Measurements from ENCODE around the gene PNKP.

PNKP gene

DNA sequence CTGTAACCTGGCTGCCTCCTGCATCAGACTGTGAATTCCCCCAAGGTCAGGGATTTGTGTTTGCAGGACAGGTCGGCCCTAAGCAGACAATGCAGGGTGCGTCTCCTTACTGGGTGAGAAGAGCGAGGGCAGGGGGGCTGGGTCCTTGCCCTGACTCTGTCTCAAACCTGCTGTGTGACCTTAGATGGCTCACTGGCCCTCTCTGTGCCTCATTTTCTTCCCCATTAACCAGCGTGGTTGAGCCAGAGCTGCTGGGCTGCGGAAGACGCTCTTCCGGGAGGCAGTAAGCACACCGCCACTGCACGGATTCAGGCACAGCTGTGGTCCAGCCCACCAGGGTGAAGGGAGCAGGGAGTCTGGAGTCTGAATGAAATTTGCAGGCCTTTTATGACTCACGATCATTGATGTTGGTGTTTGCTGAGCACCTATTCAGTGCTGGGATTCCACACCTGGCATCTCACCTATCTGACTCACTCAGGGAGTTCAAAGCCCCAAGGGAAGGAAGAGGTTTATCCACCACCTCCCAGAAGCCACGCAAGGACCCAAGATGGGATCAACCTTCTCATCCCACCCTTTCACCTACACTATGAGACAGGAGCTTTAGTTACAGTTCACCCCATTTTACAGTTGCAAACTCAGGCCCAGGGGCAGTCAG lies 7.3 kb upstream of the PNKP start:
- no peak for DNase-seq

DNA sequence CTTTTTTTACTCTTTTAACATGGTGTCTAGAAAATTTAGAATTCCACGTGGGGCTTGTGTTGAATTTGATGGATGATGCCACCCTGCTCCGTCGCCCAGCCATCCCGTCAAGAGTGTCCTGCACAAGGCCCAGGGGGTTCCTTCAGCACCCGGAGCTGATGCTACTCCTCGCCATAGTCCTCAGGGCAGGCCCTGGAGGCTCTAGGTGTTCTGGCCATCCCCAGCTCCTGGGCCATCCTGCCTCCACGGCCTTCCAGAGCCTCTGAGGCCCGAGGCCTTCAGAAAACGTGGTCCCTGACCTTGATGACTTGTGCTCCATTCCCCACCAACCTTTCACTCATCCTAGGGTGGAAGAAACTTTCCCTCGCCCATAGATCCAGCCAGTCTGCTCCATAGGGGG lies 6.5 kb upstream of the PNKP start:
- no peak for DNase-seq

DNA sequence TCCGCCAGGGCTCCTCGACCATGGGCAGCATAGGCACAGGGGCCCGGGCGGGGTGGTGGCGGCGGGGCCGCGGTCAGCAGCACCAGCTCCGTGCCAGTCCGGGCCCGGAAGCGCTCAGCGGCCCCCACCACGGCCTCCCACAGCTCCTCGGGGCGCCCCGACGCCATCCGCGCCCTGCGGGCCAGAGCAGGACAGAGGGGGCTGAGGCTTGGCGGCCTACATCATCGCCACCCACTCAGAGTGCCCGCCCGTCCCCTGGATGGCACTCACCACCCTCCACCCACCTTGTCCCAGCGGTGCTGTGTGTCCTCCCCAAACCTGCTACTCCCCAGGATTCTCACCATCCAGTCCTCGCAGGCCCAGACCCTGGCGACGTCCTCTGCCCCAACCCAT lies 5.7 kb upstream of the PNKP start:
- no peak for DNase-seq

DNA sequence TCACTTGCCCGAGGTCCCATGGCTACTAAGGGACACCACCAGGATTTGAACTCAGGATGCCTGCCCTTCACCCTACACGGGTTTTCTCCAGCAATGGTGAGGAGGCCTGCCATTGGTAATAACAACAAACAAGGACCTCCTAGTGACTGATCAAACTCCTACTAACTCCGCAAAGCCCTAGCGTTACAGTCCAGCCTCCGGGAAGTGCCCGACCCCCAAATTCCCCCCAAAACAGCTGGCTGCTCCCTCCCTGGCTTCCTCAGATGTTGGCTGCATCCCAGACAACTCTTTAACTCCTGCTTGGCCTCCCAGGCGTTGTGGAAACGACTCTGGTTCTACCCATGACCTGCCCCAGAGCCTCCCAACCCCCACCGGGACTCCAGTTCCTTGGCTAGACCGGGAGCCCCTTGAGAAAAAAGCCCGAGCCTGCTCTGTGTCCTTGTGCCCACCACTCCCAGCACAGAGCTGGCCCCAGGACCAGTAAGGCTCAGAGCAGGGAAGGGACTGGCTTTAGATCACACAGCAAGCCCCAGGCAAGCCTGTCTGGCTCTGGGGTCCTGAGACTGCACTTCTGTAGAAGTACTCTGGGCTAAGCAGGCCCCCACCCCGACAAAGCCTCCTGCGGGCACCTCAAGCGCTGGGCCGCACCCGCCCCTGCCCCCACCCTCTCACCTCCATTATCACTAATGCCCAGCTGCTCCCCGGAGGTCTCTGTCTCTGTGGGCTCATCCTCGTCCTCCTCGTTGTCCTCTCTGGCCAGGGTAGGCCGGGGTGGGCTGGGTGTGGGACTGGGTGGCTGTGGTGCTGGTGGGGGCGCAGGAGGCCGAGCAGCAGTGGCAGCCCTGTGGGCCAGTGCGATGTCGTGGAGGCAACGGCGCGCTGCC lies 5.1 kb upstream of the PNKP start:
- no peak for DNase-seq

DNA sequence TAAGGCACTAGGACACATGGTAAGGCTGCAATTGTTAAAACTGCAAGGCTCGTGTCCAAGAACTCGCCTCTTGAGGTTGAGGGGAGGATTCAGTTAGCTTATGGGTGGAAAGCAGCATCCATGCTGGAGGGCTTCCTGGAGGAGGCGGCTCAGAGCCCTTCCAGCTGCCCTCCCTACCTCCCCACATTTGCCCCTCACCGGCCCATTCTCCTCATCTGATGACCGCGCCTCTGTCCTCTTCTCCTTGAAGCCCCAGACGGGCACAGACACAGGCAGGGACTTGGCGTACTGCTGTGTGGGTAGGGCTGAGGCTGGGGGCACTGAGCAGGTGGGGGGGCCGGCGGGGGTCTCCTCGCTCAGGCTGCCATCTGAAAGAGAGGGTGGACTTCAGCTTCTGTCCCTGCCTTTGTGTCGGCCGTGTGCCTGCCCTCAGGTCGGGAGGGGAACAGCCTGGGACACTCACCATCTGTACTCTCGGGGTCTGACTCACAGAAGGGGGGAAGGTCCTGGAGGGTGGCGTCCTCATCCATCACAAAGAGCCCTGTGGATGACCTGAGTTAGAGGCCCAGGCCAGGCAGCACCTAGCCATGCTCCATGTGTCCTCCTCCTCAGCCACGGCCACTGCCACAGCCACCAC lies 4.1 kb upstream of the PNKP start:
- no peak for DNase-seq

DNA sequence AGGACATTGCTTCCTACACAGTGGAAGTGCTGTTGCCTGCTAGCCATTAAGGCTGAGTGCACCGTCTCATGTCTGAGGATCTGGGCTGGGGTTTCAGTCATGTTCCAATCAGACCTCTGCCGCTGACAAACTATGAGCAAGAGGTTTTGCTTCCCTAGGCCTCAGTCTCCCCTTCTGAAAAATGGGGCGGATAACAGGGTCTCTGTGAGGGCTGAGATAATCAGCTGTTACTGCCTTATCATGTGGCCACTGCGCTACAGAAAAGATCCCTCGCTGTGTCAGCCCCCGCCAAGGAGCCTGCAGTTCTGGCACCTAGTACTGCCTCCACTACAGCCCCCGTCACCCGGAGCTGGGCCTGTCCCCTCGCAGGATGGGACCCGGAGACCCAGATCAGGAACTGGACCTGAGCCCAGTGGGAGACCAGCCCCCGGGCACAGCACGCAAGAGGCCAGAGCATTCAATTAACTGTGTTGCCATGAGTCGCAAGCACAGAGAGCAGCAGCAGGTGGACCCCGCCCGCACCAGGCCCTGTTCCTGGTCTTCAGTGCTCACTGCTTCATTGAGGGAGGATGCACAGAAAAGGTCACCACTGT lies 3.0 kb upstream of the PNKP start:
- DNase-seq, result no peak

DNA sequence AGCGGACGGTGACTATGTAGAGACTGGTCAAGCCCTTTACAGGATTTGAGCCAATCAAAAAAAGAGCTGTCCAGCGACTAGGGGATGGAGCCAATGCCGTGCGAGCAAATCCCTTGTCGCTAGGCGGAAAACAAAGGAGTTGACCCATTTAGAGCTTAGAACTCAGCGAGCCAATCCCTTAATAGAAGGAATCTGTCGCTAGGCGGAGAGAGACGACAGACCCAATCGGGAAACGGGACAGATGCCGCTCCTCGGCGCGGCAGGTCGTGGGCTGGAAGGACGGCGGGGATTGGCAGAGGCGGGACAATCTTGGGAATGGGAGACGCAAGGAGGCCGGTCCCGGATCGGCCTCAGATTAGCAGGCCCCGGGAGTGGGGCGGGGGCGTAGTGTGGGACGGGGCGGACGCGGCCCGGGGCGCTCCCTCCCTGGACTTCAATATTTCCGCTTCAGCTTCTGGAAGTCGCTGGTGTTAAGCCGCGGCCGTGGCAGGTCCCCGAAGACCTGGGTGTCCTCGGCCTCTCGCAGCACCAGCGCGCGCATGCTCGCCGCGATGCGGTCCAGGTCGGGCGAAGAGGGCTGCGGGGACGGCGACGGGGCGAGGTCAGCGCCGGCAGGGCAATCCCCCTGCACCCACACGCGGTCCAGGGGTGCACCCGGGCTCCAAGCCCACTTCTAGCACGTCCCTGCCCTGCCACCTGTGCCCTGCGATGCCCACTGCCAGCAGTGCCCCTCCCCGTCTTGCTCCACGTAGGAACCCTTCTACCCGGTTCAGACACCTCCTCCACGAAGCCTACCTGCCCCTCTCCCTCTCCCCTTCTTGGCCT lies 2.3 kb upstream of the PNKP start:
- DNase-seq, result peak; percentile 100

DNA sequence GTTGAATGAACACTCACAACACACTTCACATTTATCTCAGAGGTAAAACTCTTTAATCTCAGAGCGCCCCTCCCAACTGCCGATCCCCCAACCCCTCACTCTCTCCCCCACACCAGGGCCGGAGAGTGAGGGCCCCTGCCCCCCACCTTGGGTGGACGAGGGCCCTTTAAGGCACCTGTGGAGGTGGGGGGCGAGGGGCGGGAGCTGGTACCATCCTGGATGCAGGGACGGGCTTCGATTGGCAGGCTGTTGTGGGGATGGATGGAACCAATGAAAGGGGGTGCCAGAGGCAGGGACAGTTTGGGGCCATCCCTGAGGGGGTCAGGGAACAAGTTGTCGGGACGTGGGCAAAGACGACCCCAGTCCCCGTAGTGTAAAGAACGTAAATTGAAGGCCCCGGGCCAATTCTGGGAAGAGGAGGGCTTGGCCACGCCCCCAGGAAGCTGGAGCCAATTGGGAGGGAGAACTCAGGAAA lies 1.7 kb upstream of the PNKP start:
- no peak for DNase-seq

DNA sequence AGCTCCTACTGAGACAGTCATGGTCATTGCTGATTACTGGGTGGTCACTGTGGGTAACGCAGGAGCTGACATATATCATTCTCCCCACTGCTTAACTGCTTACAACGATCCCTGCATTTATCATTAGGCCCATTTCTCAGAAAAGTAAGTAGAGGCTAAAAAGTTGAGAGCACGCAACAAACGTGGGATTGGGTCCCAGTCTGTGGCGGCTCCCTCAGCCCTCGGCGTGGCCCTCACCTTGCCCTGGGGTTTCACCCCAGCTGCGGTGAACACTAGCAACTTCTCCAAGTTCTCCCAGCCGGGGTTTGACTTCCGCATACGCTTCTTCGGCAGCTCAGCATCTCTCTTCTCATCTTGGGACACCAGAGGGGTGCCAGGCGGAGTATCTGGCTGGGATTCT lies 2.5 kb downstream of the PNKP start:
- no peak for DNase-seq

DNA sequence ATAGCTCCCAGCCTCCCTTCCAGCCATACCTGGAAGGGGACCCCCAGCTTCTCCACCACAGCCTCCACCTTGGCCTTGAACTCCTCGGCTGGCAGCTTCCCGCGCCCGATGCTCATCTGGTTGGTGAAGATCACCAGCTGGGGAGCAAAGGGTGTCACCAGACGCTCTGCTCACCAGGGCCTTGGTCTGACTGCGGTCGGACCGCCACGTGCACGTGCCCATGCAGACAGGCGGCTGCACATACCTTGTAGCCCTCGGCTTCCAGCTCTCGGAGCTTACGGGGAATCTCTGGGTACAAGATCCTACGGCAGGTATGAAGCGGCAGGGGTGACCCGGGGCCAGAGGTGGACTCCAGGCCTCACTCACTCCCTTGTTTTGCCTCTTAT lies 3.4 kb downstream of the PNKP start:
- DNase-seq, result no peak

DNA sequence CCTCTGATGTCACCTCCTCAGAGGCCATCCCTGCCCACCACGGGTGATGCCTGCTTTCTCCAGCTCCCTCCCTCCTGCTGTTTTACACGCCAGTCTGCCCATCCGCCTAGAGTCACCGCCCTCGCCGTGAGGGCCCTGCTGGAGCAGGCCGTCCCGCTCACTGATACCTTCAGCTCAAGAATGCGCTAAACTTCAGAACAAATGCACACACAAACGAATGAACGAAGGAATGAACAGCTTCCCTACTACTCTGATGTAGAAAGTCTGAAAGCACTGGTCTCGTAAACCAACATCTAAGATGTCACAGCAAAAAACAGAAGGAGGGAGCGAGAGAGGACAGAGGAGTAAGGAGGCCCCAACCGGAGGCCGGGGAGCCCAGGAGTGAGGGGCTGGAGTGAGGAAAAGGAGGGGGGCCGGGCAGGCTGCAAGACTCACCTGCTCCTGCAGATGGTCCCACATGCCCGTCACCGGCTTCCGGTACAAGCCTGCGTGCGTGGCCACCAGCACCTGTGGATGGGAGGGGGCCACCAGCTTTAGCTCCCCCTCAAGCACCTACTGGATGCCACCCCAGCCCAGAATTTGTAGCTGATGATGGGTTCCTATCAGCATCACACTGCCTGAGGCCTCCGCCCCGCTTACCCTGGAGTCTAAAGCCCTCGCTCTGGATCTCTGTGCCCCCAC lies 4.0 kb downstream of the PNKP start:
- no peak for DNase-seq

DNA sequence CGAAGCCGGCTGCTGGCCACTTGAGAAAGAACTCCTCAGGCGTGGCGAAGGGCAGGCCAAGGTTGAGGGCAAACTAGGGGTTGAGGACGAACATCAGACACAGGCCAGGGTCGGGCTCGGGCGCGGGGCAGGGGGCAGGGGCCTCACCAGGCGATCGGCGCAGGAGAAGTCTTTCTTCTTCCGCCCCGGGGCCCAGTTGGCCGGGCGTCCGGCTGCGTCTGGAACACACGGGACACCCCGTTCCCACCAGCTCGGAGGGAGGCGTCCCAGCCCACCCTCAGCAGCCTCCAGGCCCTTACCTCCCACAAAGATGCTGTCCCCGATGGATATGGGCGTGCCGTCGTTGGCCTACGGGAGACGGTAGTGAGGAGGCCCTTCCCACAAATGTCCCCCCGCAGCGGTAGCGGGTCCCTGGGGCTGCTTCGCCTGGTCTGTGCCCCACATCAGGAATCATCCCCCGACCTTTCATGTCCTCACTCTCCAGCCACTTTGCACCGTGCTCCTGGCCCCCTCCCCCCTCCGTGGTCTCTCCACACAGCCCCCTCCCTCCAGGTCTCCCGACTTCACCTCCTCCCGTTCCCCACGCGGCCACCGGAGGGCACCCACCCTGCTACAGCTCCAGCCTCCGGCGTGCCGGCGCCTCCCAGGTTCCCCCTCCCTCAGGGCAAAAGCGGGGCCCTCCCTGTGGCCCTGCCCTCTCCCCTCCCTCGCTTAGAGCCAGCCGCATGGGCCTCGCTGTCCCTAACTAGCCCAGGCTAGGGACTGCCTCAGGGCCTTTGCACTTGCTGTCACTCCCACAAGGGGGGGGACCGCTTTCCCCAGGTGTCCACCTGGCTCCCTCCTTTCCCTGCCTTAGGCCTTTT lies 4.8 kb downstream of the PNKP start:
- no peak for DNase-seq

DNA sequence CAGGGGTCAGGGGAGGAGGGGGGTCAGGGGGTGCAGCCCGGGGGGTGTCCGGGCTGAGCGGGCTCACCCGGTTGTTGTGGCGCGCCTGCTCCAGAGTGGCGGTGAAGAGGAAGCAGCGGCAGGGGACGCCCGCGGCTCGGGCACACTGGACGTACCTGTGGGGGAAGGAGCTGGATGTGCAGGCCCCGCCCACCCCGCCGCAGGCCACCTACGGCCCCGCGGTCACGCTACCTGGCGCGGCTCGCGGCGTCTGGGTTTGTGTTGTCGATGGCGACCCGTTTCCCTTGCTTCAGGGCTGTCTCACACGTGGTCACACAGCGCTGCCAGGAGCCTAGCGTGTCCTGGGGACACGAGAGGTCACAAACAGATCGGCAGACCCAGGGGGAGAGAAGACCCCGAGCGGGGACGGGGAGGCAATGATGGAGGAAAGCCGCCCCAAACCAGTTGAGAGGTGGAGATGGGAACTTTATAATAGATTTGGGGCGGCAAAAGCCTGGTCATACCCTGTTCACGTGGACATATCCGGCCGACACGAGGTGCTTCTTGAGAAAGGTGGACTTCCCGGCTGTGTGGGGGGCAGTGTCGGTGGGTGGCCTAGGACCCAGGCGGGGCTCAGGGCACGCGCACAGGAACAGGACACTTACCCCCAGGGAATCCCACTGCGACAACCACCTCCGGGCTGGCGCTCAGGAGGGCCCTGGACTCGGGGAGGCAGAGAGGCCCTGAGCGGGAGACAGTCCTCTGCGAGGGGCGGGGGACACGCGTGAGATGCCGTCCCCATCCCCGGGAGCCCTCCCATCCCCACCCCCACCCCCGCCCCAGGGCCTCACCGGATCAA lies 5.6 kb downstream of the PNKP start:
- DNase-seq, result no peak

DNA sequence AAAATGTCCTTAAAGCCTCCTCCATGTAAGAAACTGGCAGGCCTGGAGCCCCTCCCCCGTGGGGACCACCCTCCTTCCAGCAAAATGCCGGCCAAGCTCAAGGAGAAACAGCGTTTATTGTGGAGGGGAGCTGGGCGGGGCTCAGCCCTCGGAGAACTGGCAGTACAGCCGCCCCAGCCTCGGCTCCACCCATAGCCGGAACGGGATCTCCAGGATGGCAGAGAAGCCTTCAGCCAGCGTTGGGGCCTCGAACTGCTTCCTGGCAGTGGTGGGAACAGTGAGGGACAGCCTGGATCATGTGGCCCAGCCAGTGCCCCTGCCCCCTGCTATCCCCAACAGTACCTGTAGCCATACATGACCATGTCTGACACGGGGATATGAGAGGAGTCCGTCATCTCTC lies 6.3 kb downstream of the PNKP start:
- DNase-seq, result no peak

DNA sequence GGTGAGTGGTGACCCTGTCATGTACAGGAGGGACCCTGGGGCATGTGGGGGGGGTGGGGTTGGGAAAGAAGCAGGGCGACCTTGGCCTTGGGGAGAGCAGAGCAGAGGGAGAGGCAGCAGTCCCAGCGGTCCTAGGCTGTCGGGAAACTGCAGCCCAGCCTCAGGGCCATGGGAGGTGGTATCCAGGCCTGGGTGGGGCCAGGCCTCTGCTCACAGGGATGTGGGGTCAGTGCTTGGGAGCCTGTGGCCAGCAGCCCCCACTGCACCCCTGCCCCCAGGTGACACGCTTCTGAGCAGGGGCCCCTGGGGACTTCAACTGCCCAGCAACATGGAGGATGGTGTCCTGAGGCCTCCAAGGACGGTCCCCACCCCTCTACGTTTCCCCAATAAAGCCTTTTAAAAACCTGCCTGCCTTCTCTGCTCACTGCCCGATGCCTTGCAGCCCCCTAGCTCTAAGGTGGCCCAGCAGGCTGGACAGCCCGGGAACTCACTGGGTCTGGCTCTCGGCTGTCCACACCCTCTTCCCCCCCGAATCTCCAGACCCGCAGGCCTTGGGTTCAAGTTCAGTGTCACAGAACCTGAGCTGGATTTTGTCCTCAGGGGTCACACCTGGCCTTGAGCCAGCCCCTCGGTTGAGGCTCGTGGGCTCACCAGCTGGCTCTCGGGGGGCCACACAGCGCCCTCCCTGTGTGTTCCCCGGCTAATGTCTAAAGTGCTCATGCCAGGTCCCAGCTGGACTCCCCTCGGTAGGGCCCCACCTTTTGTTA lies 6.9 kb downstream of the PNKP start:
- no peak for DNase-seq

DNA sequence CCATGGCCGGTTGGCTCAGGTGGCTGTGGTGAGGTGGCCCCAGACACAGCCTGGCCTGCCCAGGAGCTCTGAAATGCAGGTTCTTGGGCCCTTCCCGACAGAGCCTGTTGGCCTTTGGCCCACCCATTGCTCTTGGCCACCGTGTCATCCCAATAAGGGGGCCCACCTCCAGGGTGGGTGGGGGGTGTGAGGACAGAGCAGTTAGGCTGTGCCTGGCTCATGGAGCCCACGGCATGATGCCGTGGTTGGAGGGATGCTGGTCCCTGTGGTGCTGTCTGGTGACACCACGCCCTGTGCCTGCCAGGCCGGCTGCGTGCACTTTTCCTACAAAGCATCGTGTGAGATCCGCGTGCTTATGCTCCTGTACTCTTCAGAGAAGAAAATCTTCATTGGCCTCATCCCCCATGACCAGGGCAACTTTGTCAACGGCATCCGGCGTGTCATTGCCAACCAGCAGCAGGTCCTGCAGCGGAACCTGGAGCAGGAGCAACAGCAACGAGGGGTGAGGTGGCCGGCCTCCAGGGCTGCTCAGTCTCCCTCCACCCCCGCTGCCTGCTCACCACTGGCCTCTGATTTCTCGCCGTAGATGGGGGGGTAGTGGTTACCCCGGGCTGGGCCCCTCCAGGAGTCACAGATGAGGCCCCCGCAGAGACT lies 7.6 kb downstream of the PNKP start:
- DNase-seq, result no peak

DNA sequence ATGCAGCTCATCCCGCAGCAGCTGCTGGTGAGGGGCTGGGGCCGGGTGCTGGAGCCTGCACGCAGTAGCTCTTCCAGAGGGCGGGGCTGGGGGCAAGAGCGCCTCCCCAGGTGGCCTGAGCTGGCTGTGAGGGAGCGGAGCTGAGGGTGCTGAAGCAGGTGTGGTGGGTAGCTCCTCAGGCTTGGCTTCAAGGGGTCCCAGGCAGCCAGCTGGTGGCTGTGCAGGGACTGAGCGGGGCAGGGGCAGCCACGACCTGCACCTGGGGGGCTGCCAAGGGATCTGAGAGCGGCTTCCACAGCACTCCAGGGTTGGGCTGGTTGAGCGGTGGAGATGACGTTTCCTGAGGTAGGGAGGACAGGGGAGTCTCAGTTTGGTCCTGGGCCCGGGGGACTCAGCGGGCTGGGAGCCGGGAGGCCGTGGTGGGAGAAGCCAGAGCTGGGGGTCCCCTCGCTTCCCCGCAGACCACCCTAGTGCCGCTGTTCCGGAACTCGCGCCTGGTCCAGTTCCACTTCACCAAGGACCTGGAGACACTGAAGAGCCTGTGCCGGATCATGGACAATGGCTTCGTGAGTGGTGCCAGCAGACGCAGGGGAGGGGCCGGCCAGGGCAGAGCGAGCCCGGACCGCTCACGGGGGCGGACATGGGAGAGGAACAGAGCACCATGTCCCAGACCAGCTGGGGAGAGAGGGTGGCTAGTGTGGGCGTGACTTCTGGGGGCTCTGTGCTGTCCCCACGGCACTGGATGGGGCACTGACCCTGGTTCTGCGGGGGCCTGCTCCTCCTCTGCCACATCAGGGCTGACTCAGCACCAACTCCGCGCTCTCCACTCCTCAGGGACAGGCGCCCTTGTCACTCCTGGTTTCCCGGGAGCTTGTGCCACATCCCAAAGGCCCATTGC lies 9.0 kb downstream of the PNKP start:
- no peak for DNase-seq

DNA sequence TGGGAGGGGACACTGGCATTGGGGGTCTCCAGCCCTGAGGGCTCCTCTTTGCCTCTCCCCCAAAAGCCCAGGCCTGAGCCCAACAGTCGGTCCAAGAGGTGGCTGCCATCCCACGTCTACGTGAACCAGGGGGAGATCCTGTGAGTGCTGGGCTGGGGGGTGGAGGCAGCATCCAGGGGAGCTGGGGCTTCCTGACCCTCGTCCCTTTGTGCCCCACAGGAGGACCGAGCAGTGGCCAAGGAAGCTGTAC lies 9.6 kb downstream of the PNKP start:
- DNase-seq, result no peak

Data from NCI-H748 treated with DMSO at 0.1 percent for 48 hours (cell line).